ENCODE measurements around the gene HOXC4. TPM values are rescaled to one million over a fixed set of nuclear protein-coding genes. Genes with fewer than 3 reads are reported as not detected.

HOXC4 gene
- total and polyA plus RNA-seq, 10 of the 15 experiments (the other 5 are each of a cell fraction or from before 2014, with no cell fraction given): 1.0 to 11.4 (median 4.2) TPM

- TF ChIP-seq IRF3 (IDR thresholded peaks at IDR 0.05) (no peak), BACH1 (IDR thresholded peaks at IDR 0.05; ENCODE audit: borderline replicate concordance) (no peak), ZNF622 (IDR thresholded peaks at IDR 0.05) (no peak), FOXM1 (IDR thresholded peaks at IDR 0.05; ENCODE audit: low read depth, low read length) (no peak), YY1 (IDR thresholded peaks at IDR 0.05; ENCODE audit: low read depth, low read length) (no peak), POLR2AphosphoS2 (IDR thresholded peaks at IDR 0.05; ENCODE audit: low read depth, low read length) (no peak), PAX5 (IDR thresholded peaks at IDR 0.05; ENCODE audit: borderline replicate concordance, low read depth, low read length) (no peak)
- TF ChIP-seq, protein P1, sequence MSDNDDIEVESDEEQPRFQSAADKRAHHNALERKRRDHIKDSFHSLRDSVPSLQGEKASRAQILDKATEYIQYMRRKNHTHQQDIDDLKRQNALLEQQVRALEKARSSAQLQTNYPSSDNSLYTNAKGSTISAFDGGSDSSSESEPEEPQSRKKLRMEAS (IDR thresholded peaks at IDR 0.05; ENCODE audit: low read depth, low read length): no peak
These were observed 23.2 kb upstream of the HOXC4 start (continued) for GRCh38 chr12:54030442-54030801.

DNA sequence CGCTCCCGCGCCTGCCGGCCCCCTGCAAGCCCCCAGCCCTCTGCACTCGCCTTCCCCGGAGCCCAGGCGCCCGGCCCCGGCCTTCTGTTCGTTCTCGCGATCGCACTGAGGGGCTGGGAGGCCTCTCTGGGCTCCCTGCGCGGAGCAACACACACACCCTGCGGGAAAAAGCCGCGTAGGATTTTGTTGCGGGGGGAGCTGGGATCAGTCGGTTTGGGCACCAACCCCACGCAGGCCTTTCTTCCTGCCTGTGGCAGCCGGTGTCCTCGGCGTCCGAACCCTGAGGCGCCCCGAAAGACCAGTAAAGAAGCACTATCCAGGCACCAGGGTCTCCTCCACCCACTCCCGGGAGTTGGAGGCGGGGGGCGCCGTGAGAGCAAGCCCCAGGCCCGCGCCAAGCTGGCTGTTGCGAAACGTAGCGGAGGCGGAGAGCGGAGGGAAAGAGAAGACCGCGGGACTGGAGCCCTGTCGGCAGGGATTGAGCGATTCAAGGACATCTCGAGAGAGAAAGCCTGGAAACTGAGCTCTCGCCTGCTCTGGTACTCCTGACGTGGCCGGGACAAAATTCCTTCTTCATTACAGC, 22.7 kb upstream of the HOXC4 start:
- peaks cover 14% of the 10 kb centered on the region for H3K4me1 ChIP-seq (ENCODE audit: control insufficient read depth, insufficient read depth, low read length)
- no peak overlapping the region for H3K9ac ChIP-seq (ENCODE audit: control insufficient read depth, insufficient read depth, low read length)
- no peaks in the 10 kb centered on the region for H3K36me3 ChIP-seq (ENCODE audit: control insufficient read depth in 2 of 2, insufficient read depth in 2 of 2, low read length in 1 of 2)
- in situ Hi-C loops (cut with MboI) (no loop called here), intact Hi-C loops (cut with micrococcal nuclease; ENCODE audit: unreplicated experiment) (no loop called here)
- peak; percentile 94 for TF ChIP-seq SUZ12 (IDR thresholded peaks at IDR 0.05; ENCODE audit: unreplicated experiment)
- no peak for TF ChIP-seq MYB (IDR thresholded peaks at IDR 0.05; ENCODE audit: borderline replicate concordance, low read depth, low read length)
- no peak for TF ChIP-seq SMC3 (IDR thresholded peaks at IDR 0.05; ENCODE audit: borderline replicate concordance, low read length)
- no peak for FAIRE-seq
- no TSS peak for BruUV-seq (replicated peaks)
- no peaks in the 10 kb centered on the region for H3K9me3 ChIP-seq (replicated peaks; ENCODE audit: control insufficient read depth, insufficient read depth, low read length)
- 22% methylated on average over 46 of the region's 46 CpGs for WGBS (ENCODE audit: insufficient coverage, insufficient replicate concordance, low lambda C conversion rate, missing lambda C conversion rate)
- POLR2A ChIA-PET: no interaction called here
- H3K4me3 ChIP-seq: no peak overlapping the region
- CTCF ChIA-PET: interaction anchor here (2.5 to 13.4 kb wide), 11 partner anchors 9 to 177 kb away, joined by 8 to 343 read pairs (median 47); partner anchors contain the start of genes HOXC10, HOXC4 and SMUG1
- DNase-seq (ENCODE audit: low read depth, low spot score): no peak
- H3K79me2 ChIP-seq (ENCODE audit: control insufficient read depth, insufficient read depth, low read length): no peaks in the 10 kb centered on the region
- RAD21 ChIA-PET (ENCODE audit: unreplicated experiment): interaction anchor here (2.2 to 12.6 kb wide), 7 partner anchors 21 to 170 kb away, joined by 11 to 222 read pairs (median 55); partner anchors contain the start of genes HOXC4 and SMUG1
- SMC1A ChIA-PET (ENCODE audit: uncharacterized antibody, unreplicated experiment): interaction anchor here (0.9 to 5.5 kb wide), 10 partner anchors 23 to 175 kb away, joined by 3 to 126 read pairs (median 16); partner anchors contain the start of genes HOXC4 and SMUG1
- no peak for ATAC-seq
- H3K27ac ChIP-seq (ENCODE audit: control insufficient read depth, insufficient read depth): no peak overlapping the region
- peaks cover 5 to 36% of the 10 kb centered on the region in 2 experiments for H3K27me3 ChIP-seq (replicated peaks in 1 of 2; ENCODE audit: control insufficient read depth in 2 of 2, insufficient read depth in 2 of 2, low read length in 1 of 2)
- H4K20me1 ChIP-seq (ENCODE audit: control insufficient read depth, insufficient read depth): no peaks in the 10 kb centered on the region
- H3K4me2 ChIP-seq (ENCODE audit: control insufficient read depth, insufficient read depth): no peak overlapping the region
- no peak overlapping the region for H2AFZ ChIP-seq (ENCODE audit: control insufficient read depth, low read depth, low read length)

Data from GM12878 (cell line).